Thyroid gland (tissue), 4 donors: ENCODE data around the gene POR.

Source experiments
- CTCF ChIP-seq, 6 experiments: fragments of 200-600 bp in 3 of 6; fragments of 450-650 bp in 3 of 6; sonication (generic) in 3 of 6; IDR thresholded peaks; one replicate each; pipeline ENCODE4 v1.5.1; 2016 to 2019; ENCODE audit warnings: antibody characterized with exemption in 6 of 6, mild to moderate bottlenecking in 2 of 6, inconsistent platforms in 1 of 6, moderate library complexity in 1 of 6
- POLR2A ChIP-seq, 2 donors: fragments of 450-650 bp; IDR thresholded peaks; one replicate each; pipeline ENCODE4 v1.6.1; 2017; ENCODE audit warnings: antibody characterized with exemption in 2 of 2, mild to moderate bottlenecking in 2 of 2, moderate library complexity in 1 of 2

- TF ChIP-seq CTCF (IDR thresholded peaks at IDR 0.05) (no peak), POLR2A (IDR thresholded peaks at IDR 0.05) (no peak)
Measured at GRCh38 chr7:75872073-75872782, 42.7 kb upstream of the POR start.
